ENCODE measurements around the gene ADAMTS20. TPM values are rescaled to one million over a fixed set of nuclear protein-coding genes. Genes with fewer than 3 reads are reported as not detected.

Gene ADAMTS20
- total RNA-seq, 6 donors from 2014 or later = not detected

GRCh38 chr12:43357141-43357540, 194.9 kb downstream of the ADAMTS20 start:
- Histone ChIP-seq H3K27ac (no peak overlapping the region), H3K27me3 (no peaks in the 10 kb centered on the region), H3K9me3 (no peaks in the 10 kb centered on the region), H3K4me1 (no peaks in the 10 kb centered on the region), H3K4me3 (no peak overlapping the region), H3K36me3 (no peaks in the 10 kb centered on the region)
- ATAC-seq (ENCODE audit: low FRiP score in 2 of 2) = no peak
- WGBS, 2 donors = 88 to 89% methylated on average over 1 of the region's 1 CpG
- no peak for TF ChIP-seq CTCF (IDR thresholded peaks at IDR 0.05)
- no peak for DNase-seq

GRCh38 chr12:43352001-43352400, 200.0 kb downstream of the ADAMTS20 start:
- Histone ChIP-seq H3K9me3 (no peaks in the 10 kb centered on the region), H3K27ac (no peak overlapping the region), H3K4me1 (no peaks in the 10 kb centered on the region), H3K36me3 (no peaks in the 10 kb centered on the region), H3K4me3 (no peak overlapping the region), H3K27me3 (no peaks in the 10 kb centered on the region)
- TF ChIP-seq EP300 (IDR thresholded peaks at IDR 0.05) (no peak), POLR2A (IDR thresholded peaks at IDR 0.05) (no peak), POLR2AphosphoS5 (IDR thresholded peaks at IDR 0.05) (no peak), CTCF (IDR thresholded peaks at IDR 0.05) (no peak)
- DNase-seq = no peak
- no peak for ATAC-seq (ENCODE audit: low FRiP score in 2 of 2)
- WGBS, 2 donors = 59 to 65% methylated on average over 3 of the region's 3 CpGs

GRCh38 chr12:43349863-43350262, 202.1 kb downstream of the ADAMTS20 start:
- ATAC-seq (ENCODE audit: low FRiP score in 2 of 2) = no peak
- no peak for DNase-seq

GRCh38 chr12:43348221-43348620, 203.8 kb downstream of the ADAMTS20 start:
- Histone ChIP-seq H3K27ac (no peak overlapping the region), H3K4me3 (no peak overlapping the region), H3K9me3 (peaks cover 0 to 16% (median 7%) of the 10 kb centered on the region in 4 donors), H3K4me1 (no peaks in the 10 kb centered on the region), H3K36me3 (no peaks in the 10 kb centered on the region), H3K27me3 (no peaks in the 10 kb centered on the region)
- TF ChIP-seq EP300 (IDR thresholded peaks at IDR 0.05) (no peak), POLR2AphosphoS5 (IDR thresholded peaks at IDR 0.05) (no peak), CTCF (IDR thresholded peaks at IDR 0.05) (no peak), POLR2A (IDR thresholded peaks at IDR 0.05) (no peak)
- DNase-seq (no peak), ATAC-seq (ENCODE audit: low FRiP score in 2 of 2) (no peak)
- 62 to 85% methylated on average over 3 of the region's 3 CpGs for WGBS, 2 donors

More at GRCh38 chr12:43349863-43350262, 202.1 kb downstream of the ADAMTS20 start:
- Histone ChIP-seq H3K4me3 (no peak overlapping the region), H3K4me1 (no peaks in the 10 kb centered on the region), H3K27ac (no peak overlapping the region), H3K9me3 (peaks cover 0 to 7% (median 2%) of the 10 kb centered on the region in 4 donors), H3K27me3 (no peaks in the 10 kb centered on the region), H3K36me3 (no peaks in the 10 kb centered on the region)
- TF ChIP-seq EP300 (IDR thresholded peaks at IDR 0.05) = no peak
- TF ChIP-seq POLR2AphosphoS5 (IDR thresholded peaks at IDR 0.05) = no peak
- TF ChIP-seq CTCF (IDR thresholded peaks at IDR 0.05) = no peak
- TF ChIP-seq POLR2A (IDR thresholded peaks at IDR 0.05) = no peak
- 68 to 75% methylated on average over 2 of the region's 2 CpGs for WGBS, 2 donors

GRCh38 chr12:43347026-43347425, 205.0 kb downstream of the ADAMTS20 start:
- no peak overlapping the region for H3K4me3 ChIP-seq
- no peak for DNase-seq
- no peaks in the 10 kb centered on the region for H3K4me1 ChIP-seq
- no peak for ATAC-seq (ENCODE audit: low FRiP score in 2 of 2)
- no peaks in the 10 kb centered on the region for H3K27me3 ChIP-seq
- WGBS, 2 donors = 89 to 94% methylated on average over 4 of the region's 4 CpGs
- H3K36me3 ChIP-seq = no peaks in the 10 kb centered on the region
- H3K9me3 ChIP-seq = peaks cover 0 to 16% (median 7%) of the 10 kb centered on the region in 4 donors
- H3K27ac ChIP-seq = no peak overlapping the region
- TF ChIP-seq POLR2A (IDR thresholded peaks at IDR 0.05) = no peak
- no peak for TF ChIP-seq POLR2AphosphoS5 (IDR thresholded peaks at IDR 0.05)
- TF ChIP-seq EP300 (IDR thresholded peaks at IDR 0.05) = no peak
- no peak for TF ChIP-seq CTCF (IDR thresholded peaks at IDR 0.05)

Measured in upper lobe of left lung (tissue), 6 donors.